Endothelial cell (in vitro differentiated cells): ENCODE data around the gene GCA. TPM values are rescaled to one million over a fixed set of nuclear protein-coding genes. Genes with fewer than 3 reads are reported as not detected.

ENCODE experiments used
- DNase-seq: peaks from one replicate; pipeline ENCODE4 v3.0.0; 2021; ENCODE audit warnings: low spot score
- H3K27ac Mint-ChIP-seq: one replicate; pipeline ENCODE4 v1.8.0; 2021; ENCODE audit warnings: mixed read lengths, inconsistent platforms; ENCODE audit not compliant: unreplicated experiment
- H3K27me3 Mint-ChIP-seq: one replicate; pipeline ENCODE4 v1.8.0; 2021; ENCODE audit warnings: mild to moderate bottlenecking, moderate library complexity, mixed read lengths, inconsistent platforms; ENCODE audit not compliant: unreplicated experiment
- H3K36me3 Mint-ChIP-seq: one replicate; pipeline ENCODE4 v1.8.0; 2021; ENCODE audit warnings: mild to moderate bottlenecking, low read depth, mixed read lengths, inconsistent platforms; ENCODE audit not compliant: unreplicated experiment
- H3K4me1 Mint-ChIP-seq: one replicate; pipeline ENCODE4 v1.8.0; 2021; ENCODE audit warnings: mild to moderate bottlenecking, mixed read lengths, inconsistent platforms; ENCODE audit not compliant: unreplicated experiment
- H3K4me3 Mint-ChIP-seq: one replicate; pipeline ENCODE4 v1.8.0; 2021; ENCODE audit warnings: mild to moderate bottlenecking, mixed read lengths, inconsistent platforms; ENCODE audit not compliant: unreplicated experiment
- H3K9me3 Mint-ChIP-seq: one replicate; pipeline ENCODE4 v1.8.0; 2021; ENCODE audit warnings: mixed read lengths, inconsistent platforms; ENCODE audit not compliant: unreplicated experiment
- total RNA-seq: library from RNA; stranded (reverse); fragmentation: NEBNext Ultra II Directional; extraction: Animal tissue kit (Norgen Biotek cat#: 25700); gene quantifications from one replicate; pipeline ENCODE4 v1.2.1, GENCODE V29; 2021; ENCODE audit not compliant: unreplicated experiment
- TF ChIP-seq, protein P1 (sequence below): fragments of 200-600 bp; sonication (generic); IDR thresholded peaks from one replicate; pipeline ENCODE4 v1.5.0; 2021; ENCODE audit warnings: antibody characterized with exemption; ENCODE audit not compliant: unreplicated experiment

The GCA gene
- total RNA-seq, 1 donor from 2014 or later, result 123 TPM

DNA sequence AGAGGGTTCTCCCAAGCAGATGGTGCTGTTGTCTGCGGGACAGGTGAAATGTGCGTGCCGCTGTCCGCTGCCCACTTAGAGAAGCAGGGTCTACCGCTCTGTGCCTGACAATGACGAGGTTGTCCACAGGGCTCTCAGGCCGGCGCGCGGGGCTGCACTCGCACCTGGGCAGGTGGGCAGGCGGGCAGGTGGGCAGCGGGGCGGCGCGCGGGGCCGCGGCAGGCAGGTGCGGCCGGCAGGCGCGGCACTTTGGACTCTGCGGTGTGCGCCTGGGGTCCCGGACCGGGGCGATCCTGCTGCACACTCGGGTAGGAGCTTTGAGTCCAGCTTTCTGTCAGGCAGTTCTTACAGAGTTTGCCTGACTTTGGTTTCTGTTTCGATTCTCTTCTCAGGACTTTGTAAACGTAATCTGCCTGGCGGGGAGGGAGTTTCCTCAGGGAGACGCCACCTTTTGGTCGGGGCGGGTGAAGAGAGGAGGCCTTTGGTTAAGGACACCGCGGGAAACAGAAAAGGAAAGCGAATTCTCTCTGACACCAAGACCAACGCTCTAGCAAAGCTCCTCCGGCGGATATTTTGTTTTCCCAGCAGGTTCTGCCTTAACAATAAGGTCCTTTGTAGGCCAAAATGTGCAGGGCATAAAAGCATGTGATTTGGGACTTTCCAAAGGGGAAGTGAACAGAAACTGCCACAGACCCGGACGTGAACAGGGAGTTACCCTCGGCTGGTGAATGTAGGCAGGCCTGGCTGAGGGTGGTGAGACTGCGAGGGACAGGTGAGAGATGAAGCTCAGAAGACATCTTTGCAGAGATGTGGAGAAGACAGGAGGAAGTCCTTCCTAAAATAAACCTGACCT, 25.4 kb upstream of the GCA start, which contains the start of gene IFIH1:
IFIH1 (minus strand) TSS at position 357 of the 853 bp plus-strand sequence. CDS start 377 bp downstream, outside the sequence.
- Mint-ChIP-seq H3K27me3 (peaks cover 3% of the 10 kb centered on the region), H3K36me3 (no peaks in the 10 kb centered on the region), H3K9me3 (no peaks in the 10 kb centered on the region), H3K27ac (peak within 1 kb of the TSS; percentile 83), H3K4me3 (peak within 1 kb of the TSS; percentile 93), H3K4me1 (peaks cover 9% of the 10 kb centered on the region)
- TF ChIP-seq, protein P1, sequence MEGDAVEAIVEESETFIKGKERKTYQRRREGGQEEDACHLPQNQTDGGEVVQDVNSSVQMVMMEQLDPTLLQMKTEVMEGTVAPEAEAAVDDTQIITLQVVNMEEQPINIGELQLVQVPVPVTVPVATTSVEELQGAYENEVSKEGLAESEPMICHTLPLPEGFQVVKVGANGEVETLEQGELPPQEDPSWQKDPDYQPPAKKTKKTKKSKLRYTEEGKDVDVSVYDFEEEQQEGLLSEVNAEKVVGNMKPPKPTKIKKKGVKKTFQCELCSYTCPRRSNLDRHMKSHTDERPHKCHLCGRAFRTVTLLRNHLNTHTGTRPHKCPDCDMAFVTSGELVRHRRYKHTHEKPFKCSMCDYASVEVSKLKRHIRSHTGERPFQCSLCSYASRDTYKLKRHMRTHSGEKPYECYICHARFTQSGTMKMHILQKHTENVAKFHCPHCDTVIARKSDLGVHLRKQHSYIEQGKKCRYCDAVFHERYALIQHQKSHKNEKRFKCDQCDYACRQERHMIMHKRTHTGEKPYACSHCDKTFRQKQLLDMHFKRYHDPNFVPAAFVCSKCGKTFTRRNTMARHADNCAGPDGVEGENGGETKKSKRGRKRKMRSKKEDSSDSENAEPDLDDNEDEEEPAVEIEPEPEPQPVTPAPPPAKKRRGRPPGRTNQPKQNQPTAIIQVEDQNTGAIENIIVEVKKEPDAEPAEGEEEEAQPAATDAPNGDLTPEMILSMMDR, result no peak
- peak; percentile 68 for DNase-seq

DNA sequence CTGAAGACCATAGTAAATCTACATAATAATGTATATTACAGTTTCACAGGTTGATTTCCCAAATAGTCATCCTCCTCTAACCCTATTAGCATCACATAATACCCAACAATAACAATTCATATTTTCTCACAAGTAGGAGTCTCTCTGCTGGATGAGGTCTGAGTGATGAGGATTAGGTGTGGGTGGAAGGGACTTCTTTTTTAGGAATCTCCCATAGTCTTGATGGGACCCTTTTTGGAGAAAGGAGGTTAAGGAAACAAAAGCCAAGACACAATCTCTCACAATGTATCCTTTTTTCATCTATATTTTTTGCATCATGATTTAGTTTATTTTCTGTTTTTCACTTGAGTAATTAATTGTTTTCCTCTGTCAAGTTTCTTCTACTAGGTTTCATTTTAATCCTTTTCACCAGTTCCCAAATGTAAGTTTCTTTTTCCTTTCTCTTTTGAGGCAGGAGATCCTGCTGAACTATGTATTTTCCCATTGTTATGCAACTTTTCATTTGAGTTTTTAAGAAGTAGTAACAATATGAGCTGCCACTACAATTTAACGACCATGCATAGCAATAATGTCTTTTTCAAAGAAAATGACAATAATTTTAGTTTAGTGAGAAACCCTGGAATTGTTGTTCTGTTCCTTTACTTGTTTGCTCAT, 22.9 kb upstream of the GCA start:
- Mint-ChIP-seq H3K4me1 (peaks cover 14% of the 10 kb centered on the region), H3K27ac (no peak overlapping the region), H3K36me3 (no peaks in the 10 kb centered on the region), H3K9me3 (no peaks in the 10 kb centered on the region), H3K4me3 (no peak overlapping the region), H3K27me3 (peaks cover 6% of the 10 kb centered on the region)
- TF ChIP-seq, protein P1, result no peak
- no peak for DNase-seq

DNA sequence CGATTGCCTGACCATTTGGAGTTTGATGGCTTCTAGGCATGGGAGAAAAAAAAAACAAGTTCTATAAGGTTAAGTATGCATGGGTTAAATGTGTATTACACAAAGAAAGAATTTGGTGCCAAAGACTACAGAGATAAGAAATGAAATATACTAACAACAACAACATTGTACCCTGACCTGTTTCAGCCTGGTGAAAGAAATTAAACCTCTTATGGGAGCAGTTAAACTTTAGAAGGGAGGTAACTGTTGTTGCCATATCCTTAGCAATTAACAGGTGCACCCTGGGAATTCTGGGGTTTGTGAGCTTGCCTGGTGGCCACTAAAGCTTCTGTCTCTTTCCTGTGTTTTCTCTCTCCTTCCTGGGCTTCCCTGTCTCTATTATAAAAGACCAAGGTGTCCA, 19.0 kb upstream of the GCA start:
- Mint-ChIP-seq H3K27me3 (peaks cover 5% of the 10 kb centered on the region), H3K4me1 (peaks cover 5% of the 10 kb centered on the region), H3K27ac (no peak overlapping the region), H3K36me3 (peaks cover 6% of the 10 kb centered on the region), H3K4me3 (no peak overlapping the region), H3K9me3 (no peaks in the 10 kb centered on the region)
- no peak for DNase-seq
- TF ChIP-seq, protein P1, result no peak

DNA sequence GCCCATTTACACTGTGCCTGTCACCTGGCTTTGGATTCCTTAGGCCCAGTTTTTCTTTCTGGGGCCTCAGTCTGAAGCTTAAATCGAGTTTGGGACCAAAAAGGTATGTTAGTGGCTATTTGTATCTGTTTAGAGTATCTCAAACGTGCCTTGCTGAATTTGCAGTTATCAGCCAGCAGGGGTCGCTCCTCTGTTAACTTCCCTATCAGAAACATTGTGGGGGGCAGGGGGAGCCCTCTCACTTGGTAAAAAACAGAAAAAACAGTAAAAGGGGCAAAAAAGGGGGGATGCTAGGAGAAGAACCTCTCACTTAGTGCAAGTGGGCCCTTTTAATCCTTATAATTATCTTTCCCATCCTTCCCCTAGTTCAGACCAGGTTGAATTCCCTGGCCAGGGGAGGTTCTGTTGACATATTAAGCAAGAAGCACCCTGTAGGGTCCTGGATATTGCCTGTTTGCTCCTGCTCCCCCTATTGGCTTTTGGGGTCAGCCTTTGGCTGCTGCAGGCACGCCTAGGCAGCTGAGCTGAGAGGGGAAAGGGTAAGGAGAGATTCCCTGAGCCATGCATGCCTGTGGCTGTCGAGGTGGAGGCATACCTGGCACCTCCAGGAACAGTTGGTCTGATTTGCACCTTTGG, 16.7 kb upstream of the GCA start:
- DNase-seq, result no peak
- Mint-ChIP-seq H3K36me3 (peaks cover 6% of the 10 kb centered on the region), H3K4me3 (no peak overlapping the region), H3K27ac (no peak overlapping the region), H3K27me3 (peaks cover 5% of the 10 kb centered on the region), H3K9me3 (no peaks in the 10 kb centered on the region), H3K4me1 (peaks cover 5% of the 10 kb centered on the region)
- TF ChIP-seq, protein P1, result peak; percentile 64
